Measurements from ENCODE around the gene GRK1.

Gene GRK1

GRCh38 chr13:113651511-113652403 lies 15.3 kb upstream of the GRK1 start:
- peaks cover 14 to 80% (median 63%) of the 10 kb centered on the region in 10 experiments for H3K4me1 ChIP-seq
- no peak for TF ChIP-seq Cebpa-rat (IDR thresholded peaks at IDR 0.05)
- H3K36me3 ChIP-seq, result no peaks in the 10 kb centered on the region; a peak in 1 of 22 replicates
- no peak overlapping the region for H3K9ac ChIP-seq
- H3K4me3 ChIP-seq, result no peak overlapping the region
- peaks cover 0 to 56% (median 17%) of the 10 kb centered on the region in 11 experiments; a peak in 13 of 22 replicates for H4K20me1 ChIP-seq
- H3K9me3 ChIP-seq (replicated peaks in 1 of 11), result no peaks in the 10 kb centered on the region
- peaks cover 0 to 25% (median 8%) of the 10 kb centered on the region in 11 experiments; a peak in 13 of 22 replicates for H3K27me3 ChIP-seq
- H3K27ac ChIP-seq, result no peak overlapping the region
- peak overlapping the region in 9 of 11 experiments; percentile 44 to 97 (median 75); a peak in 17 of 22 replicates for H3K4me2 ChIP-seq

- Histone ChIP-seq H3K9me3 (replicated peaks in 1 of 11) (no peaks in the 10 kb centered on the region), H3K36me3 (no peaks in the 10 kb centered on the region; a peak in 1 of 22 replicates), H3K9ac (peak overlapping the region in 1 of 11 experiments; percentile 12; a peak in 1 of 22 replicates), H3K27me3 (peaks cover 0 to 34% (median 14%) of the 10 kb centered on the region in 11 experiments; a peak in 13 of 22 replicates), H3K4me3 (no peak overlapping the region), H3K4me1 (peaks cover 14 to 80% (median 63%) of the 10 kb centered on the region in 10 experiments), H3K27ac (no peak overlapping the region), H4K20me1 (peaks cover 0 to 63% (median 24%) of the 10 kb centered on the region in 11 experiments; a peak in 13 of 22 replicates), H3K4me2 (peak overlapping the region in 10 of 11 experiments; percentile 13 to 97 (median 72); a peak in 18 of 22 replicates)
- TF ChIP-seq Cebpa-rat (IDR thresholded peaks at IDR 0.05), result no peak
Observed at GRCh38 chr13:113652404-113653263, 14.4 kb upstream of the GRK1 start.

- no peaks in the 10 kb centered on the region for H3K9me3 ChIP-seq (replicated peaks in 1 of 11)
- peaks cover 0 to 70% (median 25%) of the 10 kb centered on the region in 11 experiments; a peak in 13 of 22 replicates for H4K20me1 ChIP-seq
- peak overlapping the region in 10 of 11 experiments; percentile 13 to 97 (median 72); a peak in 19 of 22 replicates for H3K4me2 ChIP-seq
- H3K4me3 ChIP-seq, result no peak overlapping the region
- no peaks in the 10 kb centered on the region for H3K36me3 ChIP-seq
- H3K27ac ChIP-seq, result no peak overlapping the region
- no peak for TF ChIP-seq Cebpa-rat (IDR thresholded peaks at IDR 0.05)
- H3K27me3 ChIP-seq, result peaks cover 0 to 38% (median 14%) of the 10 kb centered on the region in 11 experiments; a peak in 13 of 22 replicates
- H3K4me1 ChIP-seq, result peaks cover 12 to 85% (median 68%) of the 10 kb centered on the region in 10 experiments
- H3K9ac ChIP-seq, result peak overlapping the region in 1 of 11 experiments; percentile 3; a peak in 2 of 22 replicates
Observed at GRCh38 chr13:113653264-113654174, 13.5 kb upstream of the GRK1 start.

- H3K9me3 ChIP-seq (replicated peaks in 1 of 11), result no peaks in the 10 kb centered on the region
- H3K4me2 ChIP-seq, result peak overlapping the region in 8 of 11 experiments; percentile 56 to 97 (median 76); a peak in 12 of 22 replicates
- no peak for TF ChIP-seq Cebpa-rat (IDR thresholded peaks at IDR 0.05)
- H3K36me3 ChIP-seq, result no peaks in the 10 kb centered on the region
- peaks cover 0 to 70% (median 25%) of the 10 kb centered on the region in 11 experiments; a peak in 13 of 22 replicates for H4K20me1 ChIP-seq
- no peak overlapping the region for H3K9ac ChIP-seq
- H3K4me1 ChIP-seq, result peaks cover 12 to 89% (median 70%) of the 10 kb centered on the region in 10 experiments
- H3K27me3 ChIP-seq, result peaks cover 0 to 38% (median 14%) of the 10 kb centered on the region in 11 experiments; a peak in 13 of 22 replicates
- no peak overlapping the region for H3K4me3 ChIP-seq
- no peak overlapping the region for H3K27ac ChIP-seq
Observed at GRCh38 chr13:113654175-113654560, 12.9 kb upstream of the GRK1 start.

- no peaks in the 10 kb centered on the region for H3K9me3 ChIP-seq (replicated peaks in 1 of 11)
- no peak overlapping the region for H3K4me3 ChIP-seq
- no peak overlapping the region for H3K27ac ChIP-seq
- no peak overlapping the region for H3K9ac ChIP-seq
- peaks cover 0 to 38% (median 14%) of the 10 kb centered on the region in 11 experiments; a peak in 13 of 22 replicates for H3K27me3 ChIP-seq
- peaks cover 0 to 70% (median 25%) of the 10 kb centered on the region in 11 experiments; a peak in 13 of 22 replicates for H4K20me1 ChIP-seq
- peaks cover 12 to 89% (median 70%) of the 10 kb centered on the region in 10 experiments for H3K4me1 ChIP-seq
- peak overlapping the region in 6 of 11 experiments; percentile 56 to 97 (median 95); a peak in 10 of 22 replicates for H3K4me2 ChIP-seq
- TF ChIP-seq Cebpa-rat (IDR thresholded peaks at IDR 0.05), result no peak
- H3K36me3 ChIP-seq, result no peaks in the 10 kb centered on the region
Observed at GRCh38 chr13:113654591-113655345, 12.3 kb upstream of the GRK1 start.

- peaks cover 0 to 3% (median 1%) of the 10 kb centered on the region in 11 experiments; a peak in 8 of 22 replicates for H3K9me3 ChIP-seq (replicated peaks in 1 of 11)
- H3K4me1 ChIP-seq, result peaks cover 12 to 83% (median 70%) of the 10 kb centered on the region in 10 experiments
- no peak for TF ChIP-seq Cebpa-rat (IDR thresholded peaks at IDR 0.05)
- peak overlapping the region in 7 of 11 experiments; percentile 76 to 97 (median 94); a peak in 10 of 22 replicates for H3K4me2 ChIP-seq
- peaks cover 0 to 70% (median 23%) of the 10 kb centered on the region in 11 experiments; a peak in 13 of 22 replicates for H4K20me1 ChIP-seq
- peaks cover 0 to 38% (median 14%) of the 10 kb centered on the region in 11 experiments; a peak in 13 of 22 replicates for H3K27me3 ChIP-seq
- H3K4me3 ChIP-seq, result no peak overlapping the region
- no peak overlapping the region; a peak in 1 of 22 replicates for H3K9ac ChIP-seq
- H3K27ac ChIP-seq, result no peak overlapping the region
- H3K36me3 ChIP-seq, result no peaks in the 10 kb centered on the region
Observed at GRCh38 chr13:113655346-113656002, 11.5 kb upstream of the GRK1 start.
